Heart left ventricle (tissue), 16 donors: ENCODE results near the gene SGSM2. TPM values are rescaled to one million over a fixed set of nuclear protein-coding genes. Genes with fewer than 3 reads are reported as not detected.

Experiments used
- ATAC-seq, 4 donors: fragments of 200-7000 bp; cut with Tn5 transposase; one replicate each; pipeline ENCODE4 v1.9.1; 2020 to 2022; ENCODE audit warnings: moderate library complexity in 4 of 4, mild to moderate bottlenecking in 3 of 4, moderate number of reproducible peaks in 1 of 4
- DNase-seq, 5 donors: peaks; one replicate each; pipeline ENCODE4 v3.0.0-alpha.2; 2020
- H3K27ac ChIP-seq, 12 donors: fragments of 200-600 bp; sonication (generic) in 4 of 12; one replicate each; pipeline versions ENCODE4 v1.5.0 to v1.8.0; 2016 to 2022; ENCODE audit warnings: mild to moderate bottlenecking in 2 of 12
- H3K27me3 ChIP-seq, 9 donors: fragments of 200-600 bp; sonication (generic) in 2 of 9; one replicate each; pipeline versions ENCODE4 v1.5.1 to v1.8.0; 2016 to 2022; ENCODE audit warnings: mild to moderate bottlenecking in 3 of 9
- H3K36me3 ChIP-seq, 9 donors: fragments of 200-600 bp; sonication (generic) in 2 of 9; one replicate each; pipeline versions ENCODE4 v1.5.0 to v1.8.0; 2018 to 2022; ENCODE audit warnings: mild to moderate bottlenecking in 2 of 9
- H3K4me1 ChIP-seq, 12 donors: fragments of 200-600 bp; sonication (generic) in 4 of 12; one replicate each; pipeline versions ENCODE4 v1.5.0 to v1.8.0; 2016 to 2022; ENCODE audit warnings: mild to moderate bottlenecking in 3 of 12
- H3K4me3 ChIP-seq, 12 donors: fragments of 200-600 bp; sonication (generic) in 4 of 12; one replicate each; pipeline versions ENCODE4 v1.5.0 to v1.8.0; 2017 to 2022; ENCODE audit warnings: mild to moderate bottlenecking in 9 of 12, moderate library complexity in 4 of 12
- H3K9me3 ChIP-seq, 12 donors: fragments of 200-600 bp; sonication (generic) in 4 of 12; one replicate each; pipeline versions ENCODE4 v1.5.0 to v1.8.0; 2016 to 2022; ENCODE audit warnings: mild to moderate bottlenecking in 1 of 12
- CTCF ChIP-seq, 12 donors: fragments of 200-600 bp; sonication (generic) in 4 of 12; IDR thresholded peaks; one replicate each; pipeline versions ENCODE4 v1.5.0 to v1.8.0; 2018 to 2022; ENCODE audit warnings: antibody characterized with exemption in 12 of 12, mild to moderate bottlenecking in 5 of 12
- POLR2A ChIP-seq, 2 donors: fragments of 450-650 bp; IDR thresholded peaks; one replicate each; pipeline ENCODE4 v1.6.1; 2017; ENCODE audit warnings: antibody characterized with exemption in 2 of 2, mild to moderate bottlenecking in 2 of 2, moderate library complexity in 2 of 2
- WGBS, 4 donors: extraction: QIAGEN DNeasy Blood & Tissue Kit in 2 of 4; methylation state at CpG; one replicate each; pipeline versions ENCODE4 v1.1.5 to v1.1.7; 2013 to 2018; 5-methylcytosine and 5-hydroxymethylcytosine counted together
- intact Hi-C, 10 donors: fragments of 100-400 bp; cut with DNase I; formaldehyde crosslinking; loops; one replicate each; pipeline versions ENCODE4 v1.11.1 to v1.14.2; 2022
- polyA plus RNA-seq, 2 donors: library from polyadenylated mRNA; stranded (reverse); fragments of 200-250 nt; gene quantifications; one replicate each; pipeline ENCODE4 v1.2.3, GENCODE V29; 2013
- total RNA-seq, 9 donors: library from RNA; depleted of rRNA in 2 of 9; stranded (reverse); fragments of >200 nt in 2 of 9; fragmentation: NEBNext Ultra II Directional in 3 of 9; extraction: Animal tissue kit (Norgen Biotek cat#: 25700) in 3 of 9; gene quantifications; one replicate each; pipeline versions ENCODE4 v1.1.0 to v1.2.4, GENCODE V29; 2016 to 2023
- donor health status: ischemic (EF 13 %, LVEDD 7.1; RV severe dilation, severe dysfunction).
- donor health status: healthy with polysubstance abuse.
- donor health status: DM: no; HTN: yes; CAD: no.
- donor health status: DM: no; HTN: no; CAD: no.
- donor health status: ischemic (EF 25% LVEDD 6.9; RV normal size, moderate dysfunction).
- donor health status: ischemic (EF 25% LVEDD 5.7; RV mildly dilated, moderate dysfunction).
- donor health status: healthy.
- donor health status: DM: yes; HTN: yes; CAD: no.
- donor health status: ischemic (EF 35%, LVEDD 5.7; RV mildly dilated, moderate dysfunction).
- donor health status: nonischemic (EF 11% LVEDD 7.7; RV severe dilation, severe dysfunction).
- donor health status: DM: yes; HTN: yes; CAD: no.
- donor health status: PGD.
- donor health status: ischemic (EF 29% LVEDD 5.4; RV normal size, mild dysfunction).
- donor health status: nonischemic (EF 23%, LVEDD 6.1; RV moderate dilation, normal function).

SGSM2 gene
- total and polyA plus RNA-seq, 11 donors: 17.0 to 35.1 (median 22.3) TPM

GRCh38 chr17:2362416-2362815 lies 25.1 kb downstream of the SGSM2 start:
- DNase-seq: peak in 1 of 5 donors; percentile 28
- Histone ChIP-seq H3K27ac (no peak overlapping the region), H3K36me3 (peaks cover 0 to 62% (median 24%) of the 10 kb centered on the region in 9 donors), H3K4me3 (no peak overlapping the region), H3K4me1 (peaks cover 0 to 35% (median 15%) of the 10 kb centered on the region in 12 donors), H3K27me3 (no peaks in the 10 kb centered on the region), H3K9me3 (no peaks in the 10 kb centered on the region)
- ATAC-seq: no peak
- TF ChIP-seq POLR2A (IDR thresholded peaks at IDR 0.05) (no peak), CTCF (IDR thresholded peaks at IDR 0.05) (no peak)
- 92 to 100% (median 97%) methylated on average over 19 of the region's 19 CpGs for WGBS, 4 donors
- intact Hi-C loops: no loop called here

- DNase-seq (peak in 1 of 5 donors; percentile 55), ATAC-seq (no peak)
- intact Hi-C loops: no loop called here
- Histone ChIP-seq H3K27ac (no peak overlapping the region), H3K27me3 (no peaks in the 10 kb centered on the region), H3K4me3 (no peak overlapping the region), H3K4me1 (peaks cover 0 to 39% (median 18%) of the 10 kb centered on the region in 12 donors), H3K9me3 (no peaks in the 10 kb centered on the region), H3K36me3 (peaks cover 0 to 62% (median 24%) of the 10 kb centered on the region in 9 donors)
- 95 to 98% (median 97%) methylated on average over 5 to 14 of the region's 14 CpGs for WGBS, 4 donors
- TF ChIP-seq CTCF (IDR thresholded peaks at IDR 0.05): no peak
- TF ChIP-seq POLR2A (IDR thresholded peaks at IDR 0.05): no peak
Observed at GRCh38 chr17:2362881-2363280, 25.6 kb downstream of the SGSM2 start.

- Histone ChIP-seq H3K9me3 (no peaks in the 10 kb centered on the region), H3K4me3 (no peak overlapping the region), H3K27me3 (no peaks in the 10 kb centered on the region), H3K4me1 (peaks cover 0 to 44% (median 22%) of the 10 kb centered on the region in 12 donors), H3K27ac (peak overlapping the region in 1 of 12 donors; percentile 69), H3K36me3 (peaks cover 0 to 62% (median 24%) of the 10 kb centered on the region in 9 donors)
- ATAC-seq (no peak), DNase-seq (peak in 1 of 5 donors; percentile 46)
- TF ChIP-seq CTCF (IDR thresholded peaks at IDR 0.05) (no peak), POLR2A (IDR thresholded peaks at IDR 0.05) (no peak)
- intact Hi-C loops: no loop called here
- WGBS, 4 donors: 93 to 100% (median 96%) methylated on average over 4 to 21 of the region's 21 CpGs
Observed at GRCh38 chr17:2363318-2363717, 26.0 kb downstream of the SGSM2 start.

GRCh38 chr17:2363851-2364762 lies 26.8 kb downstream of the SGSM2 start:
- Histone ChIP-seq H3K4me1 (peaks cover 3 to 52% (median 23%) of the 10 kb centered on the region in 12 donors), H3K36me3 (peaks cover 0 to 62% (median 24%) of the 10 kb centered on the region in 9 donors), H3K9me3 (no peaks in the 10 kb centered on the region), H3K27me3 (no peaks in the 10 kb centered on the region), H3K4me3 (no peak overlapping the region), H3K27ac (peak overlapping the region in 8 of 12 donors; percentile 3 to 69 (median 50))
- DNase-seq: peak; percentile 53 to 78 (median 72)
- peak; percentile 32 to 76 (median 72) for ATAC-seq
- WGBS, 4 donors: 43 to 46% (median 45%) methylated on average over 17 to 26 of the region's 26 CpGs
- TF ChIP-seq CTCF (IDR thresholded peaks at IDR 0.05): no peak
- no peak for TF ChIP-seq POLR2A (IDR thresholded peaks at IDR 0.05)
- intact Hi-C loops: no loop called here
